AG09309 (cell line): ENCODE data around the gene DNAH11.
A peak's percentile ranks its signal among the peaks of the same experiment; 100 is the strongest.

Source experiments
- DNase-seq: peaks from one replicate; pipeline ENCODE4 v3.0.0-alpha.2; 2010; ENCODE audit warnings: low read depth
- H3K4me3 ChIP-seq: 2 replicates; pipeline ENCODE4 v1.5.1; 2011; ENCODE audit warnings: mild to moderate bottlenecking, low read depth, low read length, moderate library complexity; ENCODE audit not compliant: control insufficient read depth
- TF ChIP-seq, protein P1 (sequence below): IDR thresholded peaks from 2 replicates; pipeline ENCODE4 v1.5.1; 2011; ENCODE audit warnings: mild to moderate bottlenecking, low read depth, low read length, inconsistent platforms; ENCODE audit not compliant: insufficient read depth, control insufficient read depth; ENCODE audit errors: missing control alignments

Gene DNAH11

DNA sequence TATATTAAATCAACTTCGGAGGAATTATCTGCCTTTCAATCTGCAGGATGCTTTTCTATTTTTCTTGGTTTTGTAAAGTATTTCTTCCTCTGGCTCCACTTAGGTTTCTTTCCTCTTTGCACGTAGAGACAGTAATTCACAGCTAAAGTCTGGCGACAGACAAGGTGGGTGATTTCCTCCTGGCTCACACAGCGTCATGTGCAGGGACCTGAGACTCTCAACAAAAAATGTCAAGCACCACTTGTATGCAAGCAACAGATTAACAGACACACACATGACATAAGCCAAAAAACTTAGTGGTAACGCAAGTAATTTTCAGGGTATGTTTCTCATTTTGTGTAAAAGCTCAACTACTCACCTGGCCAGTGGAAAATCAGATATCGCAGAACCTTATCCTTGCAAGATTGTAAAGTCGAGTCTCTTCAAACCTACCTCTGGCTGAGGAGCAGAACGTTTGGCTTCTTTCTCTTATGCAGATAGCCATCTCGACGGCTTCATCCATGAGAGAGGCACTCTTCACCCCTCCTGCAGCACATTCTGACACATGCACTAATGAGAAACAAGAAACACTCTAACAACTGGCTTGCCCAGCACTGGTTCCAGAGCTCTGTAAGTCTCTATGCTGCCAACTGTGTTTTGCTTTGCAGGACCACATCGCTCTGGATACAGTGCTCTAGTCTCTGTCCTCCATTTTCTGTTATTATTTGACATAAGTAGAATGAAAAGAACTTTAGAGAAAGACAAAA lies 214.9 kb downstream of the DNAH11 start:
- DNase-seq: no peak
- no peak overlapping the region for H3K4me3 ChIP-seq
- TF ChIP-seq, protein P1, sequence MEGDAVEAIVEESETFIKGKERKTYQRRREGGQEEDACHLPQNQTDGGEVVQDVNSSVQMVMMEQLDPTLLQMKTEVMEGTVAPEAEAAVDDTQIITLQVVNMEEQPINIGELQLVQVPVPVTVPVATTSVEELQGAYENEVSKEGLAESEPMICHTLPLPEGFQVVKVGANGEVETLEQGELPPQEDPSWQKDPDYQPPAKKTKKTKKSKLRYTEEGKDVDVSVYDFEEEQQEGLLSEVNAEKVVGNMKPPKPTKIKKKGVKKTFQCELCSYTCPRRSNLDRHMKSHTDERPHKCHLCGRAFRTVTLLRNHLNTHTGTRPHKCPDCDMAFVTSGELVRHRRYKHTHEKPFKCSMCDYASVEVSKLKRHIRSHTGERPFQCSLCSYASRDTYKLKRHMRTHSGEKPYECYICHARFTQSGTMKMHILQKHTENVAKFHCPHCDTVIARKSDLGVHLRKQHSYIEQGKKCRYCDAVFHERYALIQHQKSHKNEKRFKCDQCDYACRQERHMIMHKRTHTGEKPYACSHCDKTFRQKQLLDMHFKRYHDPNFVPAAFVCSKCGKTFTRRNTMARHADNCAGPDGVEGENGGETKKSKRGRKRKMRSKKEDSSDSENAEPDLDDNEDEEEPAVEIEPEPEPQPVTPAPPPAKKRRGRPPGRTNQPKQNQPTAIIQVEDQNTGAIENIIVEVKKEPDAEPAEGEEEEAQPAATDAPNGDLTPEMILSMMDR: no peak

DNA sequence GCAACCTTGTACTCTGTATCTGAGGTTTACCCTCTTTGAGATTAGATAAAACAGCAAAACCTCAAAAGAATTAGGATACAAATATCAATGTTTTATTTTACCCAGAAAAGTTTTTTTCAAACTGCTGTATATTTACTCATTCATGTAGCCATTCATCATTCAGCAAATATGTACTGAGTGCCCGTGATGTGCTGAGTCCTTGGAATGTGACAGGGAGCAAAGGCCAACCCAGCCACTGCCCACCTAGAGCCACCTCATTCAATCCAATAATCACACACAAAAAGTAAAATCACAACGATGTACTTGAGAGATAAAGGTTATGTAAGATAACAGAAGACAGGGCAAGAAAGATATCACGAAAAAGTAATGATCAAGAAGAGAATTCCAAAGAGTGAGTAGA lies 215.4 kb downstream of the DNAH11 start:
- no peak for DNase-seq
- TF ChIP-seq, protein P1: no peak
- no peak overlapping the region for H3K4me3 ChIP-seq

GRCh38 chr7:21762469-21762868 lies 219.6 kb downstream of the DNAH11 start:
- TF ChIP-seq, protein P1: no peak
- H3K4me3 ChIP-seq: no peak overlapping the region
- DNase-seq: no peak

GRCh38 chr7:21763818-21764217 lies 221.0 kb downstream of the DNAH11 start:
- DNase-seq: no peak
- TF ChIP-seq, protein P1: no peak
- H3K4me3 ChIP-seq: no peak overlapping the region

- no peak for DNase-seq
- TF ChIP-seq, protein P1: no peak
- H3K4me3 ChIP-seq: no peak overlapping the region
These were observed 223.4 kb downstream of the DNAH11 start for GRCh38 chr7:21766218-21766617.

GRCh38 chr7:21767300-21767900 lies 224.6 kb downstream of the DNAH11 start:
- no peak overlapping the region for H3K4me3 ChIP-seq
- TF ChIP-seq, protein P1: peak; percentile 46
- DNase-seq: peak; percentile 11

DNA sequence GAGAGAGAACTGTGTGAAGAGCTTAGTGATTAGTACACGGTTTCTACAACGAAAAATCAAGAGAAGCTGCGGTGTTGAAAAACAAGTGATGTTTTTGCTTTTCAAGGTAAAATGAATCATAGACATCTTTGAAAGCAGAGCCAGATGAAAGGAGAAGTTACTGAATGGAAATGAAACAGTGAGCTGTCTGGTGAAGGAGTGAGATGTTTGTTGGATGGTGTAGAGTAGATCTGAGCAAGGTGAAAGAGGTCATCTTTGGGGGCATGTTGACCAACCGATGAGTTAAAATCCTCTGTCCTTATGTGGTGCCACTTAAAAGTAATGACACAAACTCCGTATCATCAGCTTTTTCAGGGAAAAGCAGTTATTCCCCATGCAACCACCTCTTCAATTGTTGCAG lies 225.4 kb downstream of the DNAH11 start:
- H3K4me3 ChIP-seq: no peak overlapping the region
- TF ChIP-seq, protein P1: no peak
- DNase-seq: no peak
